ENCODE results near the gene PSMC3IP.
A peak's percentile ranks its signal among the peaks of the same experiment; 100 is the strongest.

GRCh38 chr17:42563543-42563942 lies 14.0 kb downstream of the PSMC3IP start:
- TF ChIP-seq CTCF (optimal IDR thresholded peaks at IDR 0.05 in 1 of 3, IDR thresholded peaks at IDR 0.05 in 1 of 3, conservative IDR thresholded peaks at IDR 0.05 in 1 of 3; ENCODE audit: extremely low read depth in 1 of 3, insufficient read depth in 2 of 3, low read length in 3 of 3) (peak in 1 of 3 experiments; percentile 15), EZH2 (IDR thresholded peaks at IDR 0.05; ENCODE audit: low read length) (no peak)
